ENCODE measurements around the gene HVCN1.
"Not testable (repeated sequence)": the region's sequence is repeated elsewhere in the genome, so short reads cannot be mapped to it uniquely, and the experiment has no call there.

HVCN1 gene

DNA sequence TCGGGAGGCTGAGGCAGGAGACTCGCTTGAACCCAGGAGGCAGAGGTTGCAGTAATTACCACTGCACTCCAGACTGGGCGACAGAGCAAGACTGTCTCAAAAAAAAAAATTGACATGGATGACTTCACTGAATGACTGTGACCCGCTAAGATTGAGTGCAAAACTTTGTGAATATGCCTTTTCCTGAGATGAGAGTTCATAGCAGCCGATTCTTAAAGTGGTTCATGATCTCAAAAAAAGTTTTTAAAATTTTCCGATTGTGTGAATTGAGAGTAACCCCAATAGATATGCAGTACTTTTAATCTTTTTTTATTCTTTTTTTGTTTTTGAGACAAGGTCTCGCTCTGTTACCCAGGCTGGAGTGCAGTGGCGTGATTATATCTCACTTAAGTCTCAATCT, 73.7 kb downstream of the HVCN1 start:
- no peak for DNase-seq (ENCODE audit: low read depth)

GRCh38 chr12:110613771-110614684, 74.9 kb downstream of the HVCN1 start, which contains the start of gene TCTN1:
TCTN1 (plus strand) TSS chr12:110614129; CDS start chr12:110614183, 54 bp downstream.
- peak; percentile 96 for DNase-seq (ENCODE audit: low read depth)

- DNase-seq (ENCODE audit: low read depth) = no peak
Measured at GRCh38 chr12:110613071-110613770, 75.7 kb downstream of the HVCN1 start.

DNA sequence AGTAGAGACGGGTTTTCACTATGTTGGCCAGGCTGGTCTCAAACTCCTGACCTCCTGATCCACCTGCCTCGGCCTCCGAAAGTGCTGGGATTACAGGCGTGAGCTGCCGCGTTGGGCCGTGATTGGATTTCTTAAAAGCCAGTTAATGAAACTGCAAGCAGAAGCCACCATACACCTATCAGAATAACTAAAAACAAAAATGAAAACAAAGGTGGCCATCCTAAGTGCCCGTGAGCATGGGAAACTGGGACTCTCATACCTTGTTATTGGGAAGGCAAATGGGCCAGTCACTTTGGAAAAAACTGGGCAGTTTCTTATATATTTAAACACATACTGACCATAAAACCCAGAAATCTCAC, 82.7 kb downstream of the HVCN1 start:
- no peak for DNase-seq (ENCODE audit: low read depth)

DNA sequence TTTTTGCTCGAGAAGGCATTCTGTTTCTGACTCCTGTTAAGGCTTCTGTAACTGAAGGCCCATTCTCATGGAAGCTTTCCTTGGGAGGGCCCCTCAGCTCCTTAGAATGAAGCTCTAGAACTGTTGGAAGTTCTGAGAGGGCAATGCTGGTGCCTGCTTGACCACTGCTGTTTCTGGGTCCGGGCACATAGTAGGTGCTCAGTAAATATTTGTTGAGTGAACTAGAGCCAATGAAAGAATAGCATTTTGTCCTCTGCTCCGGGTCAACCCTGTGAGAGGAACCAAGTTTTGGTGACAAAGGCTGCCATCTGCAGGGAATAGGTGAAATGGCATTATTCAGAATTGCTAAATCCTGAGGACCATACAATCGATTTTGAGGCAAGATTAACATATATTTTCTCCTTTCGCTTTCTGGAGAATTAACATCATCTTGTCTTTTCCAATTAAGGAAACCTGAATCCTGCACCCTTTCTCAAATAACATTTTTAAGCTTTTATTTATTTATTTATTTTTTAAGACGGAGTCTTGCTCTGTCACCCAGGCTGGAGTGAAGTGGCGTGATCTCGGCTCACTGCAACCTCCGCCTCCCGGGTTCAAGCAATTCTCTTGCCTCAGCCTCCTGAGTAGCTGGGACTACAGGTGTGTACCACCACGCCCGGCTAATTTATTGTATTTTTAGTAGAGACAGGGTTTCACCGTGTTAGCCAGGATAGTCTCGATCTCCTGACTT, 86.7 kb downstream of the HVCN1 start:
- DNase-seq (ENCODE audit: low read depth) = not testable (repeated sequence)

GRCh38 chr12:110600254-110600653, 88.7 kb downstream of the HVCN1 start:
- DNase-seq (ENCODE audit: low read depth) = no peak

DNA sequence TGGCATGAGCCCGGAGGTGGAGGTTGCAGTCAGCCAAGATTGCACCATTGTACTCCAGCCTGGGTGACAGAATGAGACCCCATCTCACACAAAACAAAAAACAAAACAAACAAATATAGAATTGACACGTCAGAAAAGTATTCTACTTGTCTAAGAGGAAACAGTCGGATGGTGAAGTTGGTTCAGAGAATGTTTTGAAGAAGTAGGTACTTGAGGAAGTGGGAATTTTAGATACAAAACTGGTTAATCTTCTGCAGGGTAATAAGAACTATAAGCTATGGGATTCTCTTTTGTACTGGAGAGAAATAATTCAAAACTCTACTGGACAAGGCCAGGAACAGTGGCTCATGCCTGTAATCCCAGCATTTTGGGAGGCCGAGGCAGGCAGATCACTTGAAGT, 89.6 kb downstream of the HVCN1 start:
- no peak for DNase-seq (ENCODE audit: low read depth)

Measured in activated T-cell treated with anti-CD3 and anti-CD28 coated beads for 24 hours (primary cell).